H1 (cell line): Measurements from ENCODE around the gene STT3B. TPM values are rescaled to one million over a fixed set of nuclear protein-coding genes. Genes with fewer than 3 reads are reported as not detected.

ENCODE experiments used
- CTCF ChIA-PET: fragments of 300-600 bp; sonication (Branson Sonifier 250); formaldehyde crosslinking; loops from one replicate; lab custom pipeline; 2021; ENCODE audit not compliant: partially characterized antibody; lab: Charles Lee
- POLR2A ChIA-PET: fragments of 300-600 bp; sonication (Branson Sonifier 250); formaldehyde crosslinking; loops from one replicate; lab custom pipeline; 2021; ENCODE audit warnings: inconsistent platforms; ENCODE audit not compliant: partially characterized antibody; lab: Charles Lee
- DNase-seq, 2 experiments: peaks; one replicate each; pipeline versions ENCODE4 v3.0.0 to v3.0.0-alpha.2; 2010 to 2022; ENCODE audit warnings: low spot score in 2 of 2, low read depth in 1 of 2, mixed read lengths in 1 of 2
- FAIRE-seq: peaks from 2 replicates; lab custom pipeline; 2011; peaks lifted over from hg19 to GRCh38; lab: Jason Lieb, UNC
- H2AFZ ChIP-seq: 2 replicates; pipeline ENCODE4 v1.8.1; 2012; ENCODE audit warnings: low read length, inconsistent platforms
- H2AK5ac ChIP-seq: 2 replicates; pipeline ENCODE4 v1.6.1; 2013; ENCODE audit warnings: low read depth, low read length
- H2BK120ac ChIP-seq: replicated peaks from 2 replicates; pipeline ENCODE3; 2013; ENCODE audit warnings: low read depth, low read length, inconsistent platforms
- H2BK12ac ChIP-seq: 2 replicates; pipeline ENCODE4 v1.6.1; 2013; ENCODE audit warnings: low read depth, low read length
- H2BK15ac ChIP-seq: 2 replicates; pipeline ENCODE4 v1.6.1; 2013; ENCODE audit warnings: low read length
- H2BK20ac ChIP-seq: 2 replicates; pipeline ENCODE4 v1.6.1; 2013; ENCODE audit warnings: low read length
- H2BK5ac ChIP-seq: 2 replicates; pipeline ENCODE4 v1.6.1; 2013; ENCODE audit warnings: low read depth, low read length
- H3K14ac ChIP-seq: 2 replicates; pipeline ENCODE4 v1.6.1; 2013; ENCODE audit warnings: inconsistent platforms; ENCODE audit not compliant: insufficient read length
- H3K18ac ChIP-seq: 2 replicates; pipeline ENCODE4 v1.6.1; 2013; ENCODE audit warnings: low read length; ENCODE audit errors: extremely low read depth
- H3K23ac ChIP-seq: 2 replicates; pipeline ENCODE4 v1.6.1; 2013; ENCODE audit warnings: inconsistent platforms; ENCODE audit not compliant: insufficient read length
- H3K23me2 ChIP-seq: 2 replicates; pipeline ENCODE4 v1.6.1; 2013; ENCODE audit warnings: low read depth, low read length
- H3K27ac ChIP-seq: 2 replicates; pipeline ENCODE4 v1.6.1; 2011; ENCODE audit warnings: low read depth, low read length, inconsistent platforms
- H3K27me3 ChIP-seq, 4 experiments: replicated peaks in 1 of 4; 1 replicate in 1 of 4; 2 replicates in 3 of 4; pipeline versions ENCODE4 v1.6.1 to v1.8.1; 2011 to 2013; ENCODE audit warnings: low read length in 3 of 4, mild to moderate bottlenecking in 3 of 4, inconsistent platforms in 2 of 4, mixed read lengths in 2 of 4, moderate library complexity in 1 of 4; ENCODE audit not compliant: control insufficient read depth in 3 of 4, insufficient read depth in 3 of 4; ENCODE audit errors: extremely low read depth in 1 of 4
- H3K36me3 ChIP-seq, 4 experiments: 2 replicates each; pipeline versions ENCODE4 v1.6.1 to v1.8.1; 2011 to 2013; ENCODE audit warnings: mild to moderate bottlenecking in 4 of 4, low read length in 3 of 4, moderate library complexity in 2 of 4, control low read depth in 1 of 4, inconsistent platforms in 1 of 4; ENCODE audit not compliant: insufficient read depth in 4 of 4, control insufficient read depth in 2 of 4
- H3K4ac ChIP-seq: replicated peaks from 2 replicates; pipeline ENCODE3; 2013; ENCODE audit warnings: low read length, low read depth, mixed read lengths, inconsistent platforms; ENCODE audit not compliant: insufficient read length
- H3K4me1 ChIP-seq, 4 experiments: replicated peaks in 1 of 4; 1 replicate in 1 of 4; 2 replicates in 3 of 4; pipeline versions ENCODE4 v1.6.1 to v1.8.1; 2011 to 2013; ENCODE audit warnings: low read length in 3 of 4, inconsistent platforms in 2 of 4, mixed read lengths in 1 of 4; ENCODE audit not compliant: insufficient read depth in 4 of 4, control insufficient read depth in 3 of 4
- H3K4me2 ChIP-seq, 2 experiments: 2 replicates each; pipeline versions ENCODE4 v1.6.1 to v1.8.1; 2011 to 2013; ENCODE audit warnings: low read depth in 2 of 2, low read length in 2 of 2, control low read depth in 1 of 2, inconsistent platforms in 1 of 2, mild to moderate bottlenecking in 1 of 2; ENCODE audit not compliant: insufficient read depth in 1 of 2
- H3K4me3 ChIP-seq, 4 experiments: fragments of 200-600, 300-600 bp in 1 of 4; sonication (generic), shearing (Covaris generic), sonication (Bioruptor Twin) in 1 of 4; 2 replicates each; pipeline versions ENCODE4 v1.5.1 to v1.8.1; 2011 to 2016; ENCODE audit warnings: low read length in 4 of 4, low read depth in 3 of 4, control low read depth in 2 of 4, inconsistent platforms in 2 of 4, mild to moderate bottlenecking in 2 of 4, mixed read lengths in 1 of 4, moderate library complexity in 1 of 4; ENCODE audit not compliant: insufficient read depth in 2 of 4; ENCODE audit errors: extremely low read depth in 1 of 4
- H3K56ac ChIP-seq: replicated peaks from 2 replicates; pipeline ENCODE3; 2013; ENCODE audit warnings: low read depth, mild to moderate bottlenecking, mixed read lengths, low read length, inconsistent platforms; ENCODE audit not compliant: insufficient read length
- H3K79me1 ChIP-seq: 2 replicates; pipeline ENCODE4 v1.6.1; 2013; ENCODE audit warnings: low read depth, low read length, control low read depth
- H3K79me2 ChIP-seq, 2 experiments: 2 replicates each; pipeline versions ENCODE4 v1.6.1 to v1.8.1; 2012 to 2013; ENCODE audit warnings: low read length in 2 of 2, mild to moderate bottlenecking in 2 of 2, inconsistent platforms in 1 of 2; ENCODE audit not compliant: insufficient read depth in 2 of 2, control insufficient read depth in 1 of 2
- H3K9ac ChIP-seq, 4 experiments: replicated peaks in 1 of 4; 1 replicate in 1 of 4; 2 replicates in 3 of 4; pipeline versions ENCODE4 v1.6.1 to v1.8.1; 2011 to 2013; ENCODE audit warnings: low read depth in 3 of 4, low read length in 3 of 4, control low read depth in 2 of 4, mild to moderate bottlenecking in 2 of 4, moderate library complexity in 2 of 4, inconsistent platforms in 1 of 4; ENCODE audit errors: extremely low read depth in 1 of 4
- H3K9me3 ChIP-seq, 2 experiments: 2 replicates each; pipeline versions ENCODE4 v1.6.1 to v1.8.1; 2012 to 2013; ENCODE audit warnings: mild to moderate bottlenecking in 2 of 2, moderate library complexity in 2 of 2, control low read depth in 1 of 2, inconsistent platforms in 1 of 2, low read depth in 1 of 2, low read length in 1 of 2, mixed read lengths in 1 of 2; ENCODE audit not compliant: insufficient read depth in 2 of 2
- H4K20me1 ChIP-seq, 2 experiments: replicated peaks in 1 of 2; 2 replicates each; pipeline versions ENCODE3 to v1.8.1; 2011 to 2013; ENCODE audit warnings: inconsistent platforms in 2 of 2, low read length in 2 of 2, mild to moderate bottlenecking in 1 of 2; ENCODE audit not compliant: insufficient read depth in 2 of 2, control insufficient read depth in 1 of 2
- H4K5ac ChIP-seq: 2 replicates; pipeline ENCODE4 v1.6.1; 2013; ENCODE audit warnings: low read length, low read depth, mixed read lengths, inconsistent platforms; ENCODE audit not compliant: insufficient read length
- H4K8ac ChIP-seq: 2 replicates; pipeline ENCODE4 v1.8.0; 2013; ENCODE audit warnings: mild to moderate bottlenecking, moderate library complexity, low read length, inconsistent platforms; ENCODE audit not compliant: insufficient read depth; ENCODE audit errors: extremely low read depth
- H4K91ac ChIP-seq: replicated peaks from 2 replicates; pipeline ENCODE3; 2013; ENCODE audit warnings: low read length, mixed read lengths, inconsistent platforms; ENCODE audit not compliant: insufficient read length
- ASH2L ChIP-seq: fragments of 200-600, 300-600 bp; sonication (generic); IDR thresholded peaks from one replicate; pipeline ENCODE4 v1.7.1; 2017; ENCODE audit warnings: low read length
- CEBPB ChIP-seq: IDR thresholded peaks from 2 replicates; pipeline ENCODE4 v1.6.1; 2012; ENCODE audit warnings: low read depth, low read length
- CHD1 ChIP-seq: IDR thresholded peaks from 2 replicates; pipeline ENCODE4 v1.6.1; 2012; ENCODE audit warnings: low read depth, low read length, improper control_type of control experiment
- CREB1 ChIP-seq: IDR thresholded peaks from 2 replicates; pipeline ENCODE4 v1.6.1; 2012; ENCODE audit warnings: inconsistent platforms
- CTBP2 ChIP-seq: IDR thresholded peaks from 2 replicates; pipeline ENCODE4 v1.7.0; 2011; ENCODE audit warnings: borderline replicate concordance, mild to moderate bottlenecking, moderate library complexity, mixed read lengths, low read length; ENCODE audit not compliant: insufficient read depth, insufficient read length
- PHF8 ChIP-seq: fragments of 200-600 bp; sonication (generic); conservative IDR thresholded peaks from 2 replicates; pipeline ENCODE4 v1.7.1; 2012; ENCODE audit warnings: low read depth, mild to moderate bottlenecking, inconsistent platforms, low read length, moderate library complexity
- RBBP5 ChIP-seq: IDR thresholded peaks from 2 replicates; pipeline ENCODE4 v1.7.1; 2012; ENCODE audit warnings: low read depth, mild to moderate bottlenecking, inconsistent platforms, low read length, moderate library complexity, borderline replicate concordance
- RFX5 ChIP-seq: IDR thresholded peaks from 2 replicates; pipeline ENCODE4 v1.6.1; 2011; ENCODE audit warnings: low read depth, low read length, improper control_type of control experiment, borderline replicate concordance
- RNF2 ChIP-seq: fragments of 200-900, 300-1000 bp; sonication (generic); IDR thresholded peaks from 2 replicates; pipeline ENCODE4 v1.7.1; 2016; ENCODE audit warnings: borderline replicate concordance, low read depth, mild to moderate bottlenecking, antibody characterized with exemption, low read length; ENCODE audit not compliant: poor library complexity, severe bottlenecking; ENCODE audit errors: missing control alignments
- SIX5 ChIP-seq: IDR thresholded peaks from 2 replicates; pipeline ENCODE4 v1.6.1; 2011; ENCODE audit warnings: mild to moderate bottlenecking, low read depth, low read length
- SP4 ChIP-seq: IDR thresholded peaks from 2 replicates; pipeline ENCODE4 v1.6.1; 2012; ENCODE audit warnings: low read length, inconsistent platforms
- TBP ChIP-seq: IDR thresholded peaks from 2 replicates; pipeline ENCODE4 v1.6.1; 2011; ENCODE audit warnings: low read depth, low read length, improper control_type of control experiment
- WGBS, 2 experiments: shearing (Covaris generic) in 1 of 2; methylation state at CpG; one replicate each; pipeline versions ENCODE4 v1.1.6 to v1.1.7; 2013 to 2015; ENCODE audit warnings: low lambda C conversion rate in 2 of 2, mixed read lengths in 2 of 2, inconsistent platforms in 1 of 2, low coverage in 1 of 2, missing lambda C conversion rate in 1 of 2; ENCODE audit not compliant: insufficient replicate concordance in 2 of 2, insufficient coverage in 1 of 2, insufficient read length in 1 of 2; ENCODE audit errors: extremely low coverage in 1 of 2, missing lambda C conversion rate in 1 of 2; 5-methylcytosine and 5-hydroxymethylcytosine counted together
- polyA plus RNA-seq, 7 experiments: library from polyadenylated mRNA; depleted of rRNA in 3 of 7; stranded (reverse) in 5 of 7; unstranded in 2 of 7; fragments of >200 nt in 5 of 7; fragments of 200-250 nt in 2 of 7; gene quantifications; 1 replicate in 5 of 7; 2 replicates in 1 of 7; 4 replicates in 1 of 7; pipeline versions ENCODE4 v1.2.1 to v1.2.3, GENCODE V29; 2011 to 2013; ENCODE audit warnings: missing spikeins in 2 of 7, mixed read lengths in 2 of 7
- total RNA-seq: library from RNA; stranded (reverse); fragmentation: NEBNext Ultra II Directional; extraction: Animal tissue kit (Norgen Biotek cat#: 25700); gene quantifications from 2 replicates; pipeline ENCODE4 v1.2.1, GENCODE V29; 2021
- TF ChIP-seq, protein P1 (sequence below): IDR thresholded peaks from 2 replicates; pipeline ENCODE4 v1.6.1; 2011; ENCODE audit warnings: low read length, improper control_type of control experiment

The STT3B gene
- total and polyA plus RNA-seq, 2 of the 8 experiments (the other 6 are each of a cell fraction or from before 2014, with no cell fraction given) = 43.5 to 134 TPM

DNA sequence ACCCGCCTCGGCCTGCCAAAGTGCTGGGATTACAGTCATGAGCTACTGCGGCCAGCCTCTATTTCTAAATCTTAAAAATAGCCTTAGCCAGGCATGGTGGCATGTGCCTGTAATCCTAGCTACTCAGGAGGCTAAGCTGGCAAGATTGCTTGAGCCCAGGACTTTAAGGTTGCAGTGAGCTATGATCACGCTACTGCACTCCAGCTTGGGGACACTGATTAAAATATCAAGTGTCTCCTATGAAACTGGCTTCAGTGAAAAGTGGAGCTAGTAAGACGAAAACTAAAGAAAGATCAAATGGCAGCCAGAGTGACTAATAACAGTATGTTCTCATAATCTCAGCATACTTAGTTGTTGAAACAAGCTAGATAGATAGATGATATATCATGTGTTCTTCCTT, 112.5 kb downstream of the STT3B start:
- no peak overlapping the region for H3K23ac ChIP-seq
- DNase-seq (no peak), FAIRE-seq (no peak)
- H3K79me2 ChIP-seq = no peaks in the 10 kb centered on the region
- H2BK120ac ChIP-seq = no peak overlapping the region
- H4K20me1 ChIP-seq = no peaks in the 10 kb centered on the region
- H2BK5ac ChIP-seq = no peak overlapping the region
- no peak overlapping the region for H3K18ac ChIP-seq
- H2AK5ac ChIP-seq = no peak overlapping the region
- no peaks in the 10 kb centered on the region for H3K4me1 ChIP-seq
- H4K8ac ChIP-seq = no peak overlapping the region
- H2BK20ac ChIP-seq = no peak overlapping the region
- H3K9me3 ChIP-seq = peaks cover 6 to 14% of the 10 kb centered on the region in 2 experiments; a peak in 3 of 4 replicates
- H3K9ac ChIP-seq = no peak overlapping the region
- H2BK15ac ChIP-seq = no peak overlapping the region
- H3K79me1 ChIP-seq = no peaks in the 10 kb centered on the region
- H3K4me2 ChIP-seq = no peak overlapping the region
- no peaks in the 10 kb centered on the region for H3K27me3 ChIP-seq
- H3K14ac ChIP-seq = no peak overlapping the region
- no peak overlapping the region for H2BK12ac ChIP-seq
- no peak overlapping the region for H3K4ac ChIP-seq
- H4K5ac ChIP-seq = no peak overlapping the region
- no peak overlapping the region for H4K91ac ChIP-seq
- no peak overlapping the region for H2AFZ ChIP-seq
- H3K4me3 ChIP-seq = no peak overlapping the region
- ChIA-PET CTCF (interaction anchor here (0.8 to 1.6 kb wide), 2 partner anchors 10 to 86 kb away, joined by 4 to 5 read pairs; no protein-coding TSS in a partner anchor), POLR2A (interaction anchor here (1.8 kb wide), 1 partner anchor 9 kb away, joined by 4 read pairs; no protein-coding TSS in a partner anchor)
- H3K27ac ChIP-seq = no peak overlapping the region
- H3K36me3 ChIP-seq = peaks cover 0 to 19% (median 4%) of the 10 kb centered on the region in 4 experiments; a peak in 5 of 8 replicates
- no peaks in the 10 kb centered on the region for H3K23me2 ChIP-seq
- no peak overlapping the region for H3K56ac ChIP-seq
- WGBS, 2 experiments = 93% methylated on average over 5 of the region's 5 CpGs; no CpG with 5 or more reads in 1 of the 2 experiments
- TF ChIP-seq CTBP2 (no peak), SP4 (no peak), RFX5 (no peak), CEBPB (no peak), CREB1 (no peak), CHD1 (no peak), SIX5 (no peak), TBP (no peak), RNF2 (no peak), ASH2L (no peak), PHF8 (no peak), RBBP5 (no peak)
- TF ChIP-seq, protein P1, sequence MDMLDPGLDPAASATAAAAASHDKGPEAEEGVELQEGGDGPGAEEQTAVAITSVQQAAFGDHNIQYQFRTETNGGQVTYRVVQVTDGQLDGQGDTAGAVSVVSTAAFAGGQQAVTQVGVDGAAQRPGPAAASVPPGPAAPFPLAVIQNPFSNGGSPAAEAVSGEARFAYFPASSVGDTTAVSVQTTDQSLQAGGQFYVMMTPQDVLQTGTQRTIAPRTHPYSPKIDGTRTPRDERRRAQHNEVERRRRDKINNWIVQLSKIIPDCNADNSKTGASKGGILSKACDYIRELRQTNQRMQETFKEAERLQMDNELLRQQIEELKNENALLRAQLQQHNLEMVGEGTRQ = no peak
